ENCODE measurements around the gene VPS26A.

DNA sequence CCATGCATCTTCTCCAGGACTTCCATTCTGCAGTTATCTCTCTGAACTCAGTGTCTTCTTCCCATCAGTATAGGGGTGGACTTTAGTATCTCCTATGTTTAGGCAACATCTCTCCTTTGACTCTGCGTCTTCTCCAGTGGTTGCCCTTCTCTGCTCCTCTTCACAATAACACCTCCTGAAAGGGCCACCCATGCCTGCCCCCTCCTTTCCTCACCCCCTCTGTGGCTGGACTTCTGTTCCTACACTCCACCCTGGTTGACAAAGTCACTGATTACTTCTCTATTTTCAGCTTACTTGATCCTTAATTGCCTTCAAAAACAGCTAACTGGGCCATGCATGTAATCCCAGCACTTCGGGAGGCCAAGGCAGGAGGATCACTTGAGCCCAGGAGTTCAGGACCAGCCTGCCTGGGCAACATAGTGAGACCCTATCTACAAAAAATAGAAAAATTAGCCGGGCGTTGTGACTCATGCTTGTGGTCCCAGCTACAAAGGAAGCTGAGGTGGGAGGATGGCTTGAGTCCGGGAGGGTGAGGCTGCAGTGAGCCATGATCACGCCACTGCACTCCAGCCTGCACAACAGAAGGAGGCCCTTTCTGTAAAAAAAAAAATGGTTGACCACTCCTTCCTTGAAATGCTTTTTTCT is 22.4 kb upstream of the VPS26A start:
- TF ChIP-seq, protein P1, sequence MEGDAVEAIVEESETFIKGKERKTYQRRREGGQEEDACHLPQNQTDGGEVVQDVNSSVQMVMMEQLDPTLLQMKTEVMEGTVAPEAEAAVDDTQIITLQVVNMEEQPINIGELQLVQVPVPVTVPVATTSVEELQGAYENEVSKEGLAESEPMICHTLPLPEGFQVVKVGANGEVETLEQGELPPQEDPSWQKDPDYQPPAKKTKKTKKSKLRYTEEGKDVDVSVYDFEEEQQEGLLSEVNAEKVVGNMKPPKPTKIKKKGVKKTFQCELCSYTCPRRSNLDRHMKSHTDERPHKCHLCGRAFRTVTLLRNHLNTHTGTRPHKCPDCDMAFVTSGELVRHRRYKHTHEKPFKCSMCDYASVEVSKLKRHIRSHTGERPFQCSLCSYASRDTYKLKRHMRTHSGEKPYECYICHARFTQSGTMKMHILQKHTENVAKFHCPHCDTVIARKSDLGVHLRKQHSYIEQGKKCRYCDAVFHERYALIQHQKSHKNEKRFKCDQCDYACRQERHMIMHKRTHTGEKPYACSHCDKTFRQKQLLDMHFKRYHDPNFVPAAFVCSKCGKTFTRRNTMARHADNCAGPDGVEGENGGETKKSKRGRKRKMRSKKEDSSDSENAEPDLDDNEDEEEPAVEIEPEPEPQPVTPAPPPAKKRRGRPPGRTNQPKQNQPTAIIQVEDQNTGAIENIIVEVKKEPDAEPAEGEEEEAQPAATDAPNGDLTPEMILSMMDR (IDR thresholded peaks at IDR 0.05) = no peak
- no peak for TF ChIP-seq POLR2A (IDR thresholded peaks at IDR 0.05)

Measured in upper lobe of left lung (tissue), 4 donors.